ENCODE measurements around the gene NRCAM. TPM values are rescaled to one million over a fixed set of nuclear protein-coding genes. Genes with fewer than 3 reads are reported as not detected.

NRCAM gene
- total RNA-seq, 2 donors from 2014 or later, result 17.9 to 28.2 TPM

GRCh38 chr7:108188724-108189123 lies 267.5 kb downstream of the NRCAM start:
- no peaks in the 10 kb centered on the region for H3K9me3 ChIP-seq (ENCODE audit: control insufficient read depth, low read length)
- H3K4me3 Mint-ChIP-seq, result no peak overlapping the region
- no peaks in the 10 kb centered on the region for H3K4me1 Mint-ChIP-seq
- H3K36me3 Mint-ChIP-seq (ENCODE audit: low read depth), result peaks cover 22% of the 10 kb centered on the region
- H3K9me3 Mint-ChIP-seq, result peaks cover 4% of the 10 kb centered on the region
- peaks cover 14% of the 10 kb centered on the region for H3K36me3 ChIP-seq (ENCODE audit: control insufficient read depth, insufficient read depth, low read length)
- H3K27ac ChIP-seq (ENCODE audit: low read depth, low read length), result no peak overlapping the region
- H3K4me1 ChIP-seq (ENCODE audit: control insufficient read depth, insufficient read depth, low read length), result no peaks in the 10 kb centered on the region
- no peak overlapping the region for H3K4me3 ChIP-seq (ENCODE audit: low read length)
- no peaks in the 10 kb centered on the region for H3K27me3 Mint-ChIP-seq (ENCODE audit: insufficient read depth)
- no peaks in the 10 kb centered on the region for H3K27me3 ChIP-seq (ENCODE audit: control insufficient read depth, insufficient read depth, low read length, poor library complexity, severe bottlenecking)
- no peak overlapping the region for H3K9ac ChIP-seq (ENCODE audit: extremely low read depth, low read length, poor library complexity, severe bottlenecking)
- 93 to 94% methylated on average over 2 to 3 of the region's 3 CpGs for WGBS, 2 experiments (ENCODE audit: insufficient coverage in 1 of 2, insufficient read length in 1 of 2)
- H3K27ac Mint-ChIP-seq, result no peak overlapping the region
- no peak for DNase-seq
- TF ChIP-seq, protein P1, sequence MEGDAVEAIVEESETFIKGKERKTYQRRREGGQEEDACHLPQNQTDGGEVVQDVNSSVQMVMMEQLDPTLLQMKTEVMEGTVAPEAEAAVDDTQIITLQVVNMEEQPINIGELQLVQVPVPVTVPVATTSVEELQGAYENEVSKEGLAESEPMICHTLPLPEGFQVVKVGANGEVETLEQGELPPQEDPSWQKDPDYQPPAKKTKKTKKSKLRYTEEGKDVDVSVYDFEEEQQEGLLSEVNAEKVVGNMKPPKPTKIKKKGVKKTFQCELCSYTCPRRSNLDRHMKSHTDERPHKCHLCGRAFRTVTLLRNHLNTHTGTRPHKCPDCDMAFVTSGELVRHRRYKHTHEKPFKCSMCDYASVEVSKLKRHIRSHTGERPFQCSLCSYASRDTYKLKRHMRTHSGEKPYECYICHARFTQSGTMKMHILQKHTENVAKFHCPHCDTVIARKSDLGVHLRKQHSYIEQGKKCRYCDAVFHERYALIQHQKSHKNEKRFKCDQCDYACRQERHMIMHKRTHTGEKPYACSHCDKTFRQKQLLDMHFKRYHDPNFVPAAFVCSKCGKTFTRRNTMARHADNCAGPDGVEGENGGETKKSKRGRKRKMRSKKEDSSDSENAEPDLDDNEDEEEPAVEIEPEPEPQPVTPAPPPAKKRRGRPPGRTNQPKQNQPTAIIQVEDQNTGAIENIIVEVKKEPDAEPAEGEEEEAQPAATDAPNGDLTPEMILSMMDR (conservative IDR thresholded peaks at IDR 0.05), result no peak

GRCh38 chr7:108181073-108181985 lies 274.9 kb downstream of the NRCAM start:
- no peaks in the 10 kb centered on the region for H3K9me3 ChIP-seq (ENCODE audit: control insufficient read depth, low read length)
- peaks cover 14% of the 10 kb centered on the region for H3K36me3 Mint-ChIP-seq (ENCODE audit: low read depth)
- no peak overlapping the region for H3K27ac ChIP-seq (ENCODE audit: low read depth, low read length)
- H3K27me3 ChIP-seq (ENCODE audit: control insufficient read depth, insufficient read depth, low read length, poor library complexity, severe bottlenecking), result no peaks in the 10 kb centered on the region
- H3K4me3 ChIP-seq (ENCODE audit: low read length), result no peak overlapping the region
- peak; percentile 71 for DNase-seq
- H3K4me1 Mint-ChIP-seq, result peaks cover 4% of the 10 kb centered on the region
- H3K27me3 Mint-ChIP-seq (ENCODE audit: insufficient read depth), result no peaks in the 10 kb centered on the region
- H3K4me1 ChIP-seq (ENCODE audit: control insufficient read depth, insufficient read depth, low read length), result no peaks in the 10 kb centered on the region
- H3K4me3 Mint-ChIP-seq, result no peak overlapping the region
- H3K36me3 ChIP-seq (ENCODE audit: control insufficient read depth, insufficient read depth, low read length), result peaks cover 11% of the 10 kb centered on the region
- H3K9me3 Mint-ChIP-seq, result no peaks in the 10 kb centered on the region
- H3K9ac ChIP-seq (ENCODE audit: extremely low read depth, low read length, poor library complexity, severe bottlenecking), result no peak overlapping the region
- H3K27ac Mint-ChIP-seq, result no peak overlapping the region
- TF ChIP-seq, protein P1 (conservative IDR thresholded peaks at IDR 0.05), result peak; percentile 90
- 72 to 93% methylated on average over 3 to 8 of the region's 8 CpGs for WGBS, 2 experiments (ENCODE audit: insufficient coverage in 1 of 2, insufficient read length in 1 of 2)

GRCh38 chr7:108178398-108178797 lies 277.8 kb downstream of the NRCAM start:
- H3K9ac ChIP-seq (ENCODE audit: extremely low read depth, low read length, poor library complexity, severe bottlenecking), result no peak overlapping the region
- H3K27me3 Mint-ChIP-seq (ENCODE audit: insufficient read depth), result no peaks in the 10 kb centered on the region
- H3K27me3 ChIP-seq (ENCODE audit: control insufficient read depth, insufficient read depth, low read length, poor library complexity, severe bottlenecking), result no peaks in the 10 kb centered on the region
- no peaks in the 10 kb centered on the region for H3K4me1 ChIP-seq (ENCODE audit: control insufficient read depth, insufficient read depth, low read length)
- WGBS, 2 experiments (ENCODE audit: insufficient coverage in 1 of 2, insufficient read length in 1 of 2), result 88 to 92% methylated on average over 3 of the region's 3 CpGs
- no peak for DNase-seq
- H3K36me3 Mint-ChIP-seq (ENCODE audit: low read depth), result peaks cover 12% of the 10 kb centered on the region
- TF ChIP-seq, protein P1 (conservative IDR thresholded peaks at IDR 0.05), result no peak
- no peak overlapping the region for H3K27ac Mint-ChIP-seq
- H3K9me3 Mint-ChIP-seq, result no peaks in the 10 kb centered on the region
- no peaks in the 10 kb centered on the region for H3K9me3 ChIP-seq (ENCODE audit: control insufficient read depth, low read length)
- no peak overlapping the region for H3K4me3 ChIP-seq (ENCODE audit: low read length)
- no peak overlapping the region for H3K27ac ChIP-seq (ENCODE audit: low read depth, low read length)
- peaks cover 11% of the 10 kb centered on the region for H3K36me3 ChIP-seq (ENCODE audit: control insufficient read depth, insufficient read depth, low read length)
- H3K4me1 Mint-ChIP-seq, result peaks cover 4% of the 10 kb centered on the region
- no peak overlapping the region for H3K4me3 Mint-ChIP-seq
